B cell (primary cell): ENCODE data around the gene RTTN. TPM values are rescaled to one million over a fixed set of nuclear protein-coding genes. Genes with fewer than 3 reads are reported as not detected.

Source experiments
- ATAC-seq: fragments of 200-7000 bp; cut with Tn5 transposase; one replicate; pipeline ENCODE4 v1.10.0; 2021; ENCODE audit warnings: low read depth, mild to moderate bottlenecking, moderate number of reproducible peaks, moderate library complexity
- CTCF ChIA-PET: fragments of 350-600 bp; sonication (Branson Sonifier 250); formaldehyde crosslinking; loops from one replicate; lab custom pipeline; 2021; ENCODE audit warnings: antibody characterized with exemption, inconsistent platforms; lab: Charles Lee
- POLR2A ChIA-PET: fragments of 350-600 bp; sonication (Branson Sonifier 250); formaldehyde crosslinking; loops from one replicate; lab custom pipeline; 2021; ENCODE audit warnings: antibody characterized with exemption; lab: Charles Lee
- DNase-seq: peaks from one replicate; pipeline ENCODE4 v3.0.0; 2013
- H2AFZ ChIP-seq: 2 replicates; pipeline ENCODE4 v1.6.1; 2012; ENCODE audit warnings: mild to moderate bottlenecking, low read depth, low read length; ENCODE audit not compliant: insufficient read depth, poor library complexity, severe bottlenecking
- H3K27ac ChIP-seq, 2 donors: 1 replicate in 1 of 2; 2 replicates in 1 of 2; pipeline ENCODE4 v1.5.1; 2012 to 2013; ENCODE audit warnings: low read length in 2 of 2, mild to moderate bottlenecking in 2 of 2, moderate library complexity in 1 of 2
- H3K27me3 ChIP-seq, 4 experiments: fragments of 200-600 bp in 1 of 4; sonication (generic) in 1 of 4; replicated peaks in 1 of 4; 1 replicate in 2 of 4; 2 replicates in 2 of 4; pipeline versions ENCODE4 v1.6.1 to v1.7.0; 2013 to 2016; ENCODE audit warnings: low read length in 3 of 4, mild to moderate bottlenecking in 2 of 4, mixed read lengths in 1 of 4, moderate library complexity in 1 of 4; ENCODE audit not compliant: insufficient read depth in 4 of 4, control insufficient read depth in 3 of 4; ENCODE audit errors: control extremely low read depth in 1 of 4
- H3K36me3 ChIP-seq, 2 experiments: replicated peaks in 1 of 2; 1 replicate in 1 of 2; 2 replicates in 1 of 2; pipeline versions ENCODE4 v1.6.1 to v1.7.1; 2013; ENCODE audit warnings: low read length in 1 of 2; ENCODE audit not compliant: insufficient read depth in 2 of 2, control insufficient read depth in 1 of 2; ENCODE audit errors: control extremely low read depth in 1 of 2, extremely low read depth in 1 of 2
- H3K4me1 ChIP-seq, 2 donors: fragments of 200-600 bp in 1 of 2; sonication (generic) in 1 of 2; 1 replicate in 1 of 2; 2 replicates in 1 of 2; pipeline versions ENCODE4 v1.5.1 to v1.6.1; 2013 to 2017; ENCODE audit warnings: low read length in 2 of 2; ENCODE audit not compliant: control insufficient read depth in 2 of 2, insufficient read depth in 2 of 2
- H3K4me2 ChIP-seq: replicated peaks from 2 replicates; pipeline ENCODE3; 2012; ENCODE audit warnings: mild to moderate bottlenecking, low read depth, low read length; ENCODE audit not compliant: poor library complexity, severe bottlenecking
- H3K4me3 ChIP-seq, 5 experiments: fragments of 200-600 bp in 1 of 5; sonication (generic) in 1 of 5; 1 replicate in 3 of 5; 2 replicates in 2 of 5; pipeline versions ENCODE4 v1.5.1 to v1.7.0; 2011 to 2016; ENCODE audit warnings: low read length in 4 of 5, mild to moderate bottlenecking in 4 of 5, low read depth in 2 of 5, control low read depth in 1 of 5, moderate library complexity in 1 of 5; ENCODE audit not compliant: insufficient read depth in 1 of 5; ENCODE audit errors: control extremely low read depth in 1 of 5, extremely low read depth in 1 of 5
- H3K79me2 ChIP-seq: fragments of 200-600 bp; sonication (generic); one replicate; pipeline ENCODE4 v1.6.0; 2016; ENCODE audit warnings: low read length; ENCODE audit not compliant: control insufficient read depth, insufficient read depth
- H3K9ac ChIP-seq: fragments of 200-600 bp; sonication (generic); 2 replicates; pipeline ENCODE4 v1.6.1; 2017; ENCODE audit warnings: mild to moderate bottlenecking, low read length, moderate library complexity
- H3K9me3 ChIP-seq, 3 donors: one replicate each; pipeline versions ENCODE4 v1.6.1 to v1.7.1; 2013; ENCODE audit warnings: low read length in 2 of 3; ENCODE audit not compliant: control insufficient read depth in 2 of 3, insufficient read depth in 1 of 3; ENCODE audit errors: control extremely low read depth in 1 of 3
- H4K20me1 ChIP-seq: 2 replicates; pipeline ENCODE4 v1.6.0; 2012; ENCODE audit warnings: mild to moderate bottlenecking, low read length; ENCODE audit not compliant: insufficient read depth, control insufficient read depth, poor library complexity, severe bottlenecking
- H3K27ac Mint-ChIP-seq: one replicate; pipeline ENCODE4 v1.8.0; 2021; ENCODE audit warnings: mixed read lengths
- H3K27me3 Mint-ChIP-seq: one replicate; pipeline ENCODE4 v1.8.0; 2021; ENCODE audit warnings: mixed read lengths
- H3K4me1 Mint-ChIP-seq: one replicate; pipeline ENCODE4 v1.8.0; 2021; ENCODE audit warnings: mixed read lengths
- H3K4me3 Mint-ChIP-seq: one replicate; pipeline ENCODE4 v1.8.0; 2021; ENCODE audit warnings: mixed read lengths
- H3K9me3 Mint-ChIP-seq: one replicate; pipeline ENCODE4 v1.8.0; 2022; ENCODE audit warnings: mixed read lengths; ENCODE audit not compliant: insufficient read depth
- EZH2 ChIP-seq: IDR thresholded peaks from 2 replicates; pipeline ENCODE4 v1.6.1; 2012; ENCODE audit warnings: borderline replicate concordance, low read depth, mild to moderate bottlenecking, moderate library complexity, low read length; ENCODE audit not compliant: insufficient read depth, poor library complexity, severe bottlenecking
- WGBS: methylation state at CpG from one replicate; pipeline ENCODE4 v1.1.5; 2013; ENCODE audit warnings: missing lambda C conversion rate; ENCODE audit not compliant: insufficient coverage; 5-methylcytosine and 5-hydroxymethylcytosine counted together
- intact Hi-C: fragments of 100-400 bp; cut with micrococcal nuclease; formaldehyde crosslinking; loops from one replicate; pipeline ENCODE4 v1.10.0; 2022
- polyA plus RNA-seq: library from polyadenylated mRNA; depleted of rRNA; stranded (reverse); fragments of >200 nt; gene quantifications from 2 replicates; pipeline ENCODE4 v1.2.3, GENCODE V29; 2012
- total RNA-seq, 2 donors: library from RNA; stranded (reverse); fragments of 120-200 nt in 1 of 2; gene quantifications; 1 replicate in 1 of 2; 2 replicates in 1 of 2; pipeline versions ENCODE4 v1.2.3 to v1.2.4, GENCODE V29; 2013 to 2022
- TF ChIP-seq, protein P1 (sequence below): fragments of 200-600 bp; IDR thresholded peaks from one replicate; pipeline ENCODE4 v1.8.0; 2022; ENCODE audit warnings: antibody characterized with exemption, mild to moderate bottlenecking

Gene RTTN
- total and polyA plus RNA-seq, 2 donors (not counting 1 experiment from before 2014, with no cell fraction given) = 10.0 to 41.2 TPM

DNA sequence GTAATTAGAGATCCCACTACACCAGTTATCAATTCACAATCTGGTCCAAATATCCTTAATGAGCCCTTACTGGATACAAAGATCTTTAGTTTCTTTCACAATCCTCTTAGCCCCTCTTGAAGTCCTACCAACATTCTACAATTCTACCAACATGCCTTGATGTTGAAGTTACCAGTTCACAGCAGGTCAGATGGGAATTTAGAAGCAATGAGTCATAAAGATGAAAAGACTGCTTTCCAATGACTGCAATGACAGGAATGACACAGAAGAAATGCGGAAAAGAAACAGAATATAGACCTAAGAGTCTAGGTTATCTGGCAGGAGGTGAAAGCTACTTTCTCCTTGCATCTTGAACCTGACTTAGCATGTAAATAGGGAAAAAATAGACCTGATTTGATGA is 24.5 kb downstream of the RTTN start:
- Histone ChIP-seq H3K9me3 (no peaks in the 10 kb centered on the region), H3K4me2 (no peak overlapping the region), H3K4me3 (no peak overlapping the region), H3K36me3 (peaks cover 3 to 19% of the 10 kb centered on the region in 2 experiments), H3K27ac (no peak overlapping the region), H3K9ac (no peak overlapping the region), H3K4me1 (no peaks in the 10 kb centered on the region), H3K27me3 (no peaks in the 10 kb centered on the region), H4K20me1 (no peaks in the 10 kb centered on the region), H2AFZ (no peak overlapping the region), H3K79me2 (no peaks in the 10 kb centered on the region)
- Mint-ChIP-seq H3K27me3 (no peaks in the 10 kb centered on the region), H3K4me1 (no peaks in the 10 kb centered on the region), H3K4me3 (no peak overlapping the region), H3K27ac (no peak overlapping the region), H3K9me3 (no peaks in the 10 kb centered on the region)
- intact Hi-C loops = no loop called here
- CTCF ChIA-PET = no interaction called here
- WGBS = 100% methylated on average over 1 of the region's 1 CpG
- no peak for DNase-seq
- POLR2A ChIA-PET = no interaction called here
- no peak for TF ChIP-seq EZH2
- TF ChIP-seq, protein P1, sequence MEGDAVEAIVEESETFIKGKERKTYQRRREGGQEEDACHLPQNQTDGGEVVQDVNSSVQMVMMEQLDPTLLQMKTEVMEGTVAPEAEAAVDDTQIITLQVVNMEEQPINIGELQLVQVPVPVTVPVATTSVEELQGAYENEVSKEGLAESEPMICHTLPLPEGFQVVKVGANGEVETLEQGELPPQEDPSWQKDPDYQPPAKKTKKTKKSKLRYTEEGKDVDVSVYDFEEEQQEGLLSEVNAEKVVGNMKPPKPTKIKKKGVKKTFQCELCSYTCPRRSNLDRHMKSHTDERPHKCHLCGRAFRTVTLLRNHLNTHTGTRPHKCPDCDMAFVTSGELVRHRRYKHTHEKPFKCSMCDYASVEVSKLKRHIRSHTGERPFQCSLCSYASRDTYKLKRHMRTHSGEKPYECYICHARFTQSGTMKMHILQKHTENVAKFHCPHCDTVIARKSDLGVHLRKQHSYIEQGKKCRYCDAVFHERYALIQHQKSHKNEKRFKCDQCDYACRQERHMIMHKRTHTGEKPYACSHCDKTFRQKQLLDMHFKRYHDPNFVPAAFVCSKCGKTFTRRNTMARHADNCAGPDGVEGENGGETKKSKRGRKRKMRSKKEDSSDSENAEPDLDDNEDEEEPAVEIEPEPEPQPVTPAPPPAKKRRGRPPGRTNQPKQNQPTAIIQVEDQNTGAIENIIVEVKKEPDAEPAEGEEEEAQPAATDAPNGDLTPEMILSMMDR = no peak
- no peak for ATAC-seq

GRCh38 chr18:70176537-70176936 is 28.9 kb downstream of the RTTN start:
- TF ChIP-seq, protein P1 = no peak
- no peak for TF ChIP-seq EZH2
- H3K9me3 Mint-ChIP-seq = no peaks in the 10 kb centered on the region
- no peak overlapping the region for H3K4me3 ChIP-seq
- DNase-seq (no peak), ATAC-seq (no peak)
- POLR2A ChIA-PET = no interaction called here
- H3K4me2 ChIP-seq = no peak overlapping the region
- no peak overlapping the region for H3K9ac ChIP-seq
- H3K27ac Mint-ChIP-seq = no peak overlapping the region
- no peaks in the 10 kb centered on the region for H3K27me3 ChIP-seq
- intact Hi-C loops = no loop called here
- H3K79me2 ChIP-seq = no peaks in the 10 kb centered on the region
- WGBS = 100% methylated on average over 2 of the region's 2 CpGs
- H3K36me3 ChIP-seq = peaks cover 0 to 15% of the 10 kb centered on the region in 2 experiments
- H3K4me1 Mint-ChIP-seq = no peaks in the 10 kb centered on the region
- no peaks in the 10 kb centered on the region for H4K20me1 ChIP-seq
- no peak overlapping the region for H3K27ac ChIP-seq
- H3K4me3 Mint-ChIP-seq = no peak overlapping the region
- no peak overlapping the region for H2AFZ ChIP-seq
- no peaks in the 10 kb centered on the region for H3K27me3 Mint-ChIP-seq
- no peaks in the 10 kb centered on the region for H3K9me3 ChIP-seq
- CTCF ChIA-PET = no interaction called here
- no peaks in the 10 kb centered on the region for H3K4me1 ChIP-seq
